Body of pancreas (tissue), 4 donors: ENCODE measurements around the gene FOXF1.

Source experiments
- CTCF ChIP-seq, 7 experiments: fragments of 450-650 bp in 4 of 7; fragments of 200-600 bp in 3 of 7; sonication (generic) in 3 of 7; IDR thresholded peaks; one replicate each; pipeline ENCODE4 v1.5.1; 2016 to 2019; ENCODE audit warnings: antibody characterized with exemption in 7 of 7
- POLR2A ChIP-seq, 3 donors: fragments of 450-650 bp; IDR thresholded peaks; one replicate each; pipeline ENCODE4 v1.6.1; 2016; ENCODE audit warnings: antibody characterized with exemption in 3 of 3, mild to moderate bottlenecking in 2 of 3

- TF ChIP-seq CTCF (IDR thresholded peaks at IDR 0.05) (no peak), POLR2A (IDR thresholded peaks at IDR 0.05) (no peak)
Measured at GRCh38 chr16:86495756-86496261, 14.5 kb upstream of the FOXF1 start.
